CD4-positive, alpha-beta T cell (primary cell): ENCODE data around the gene MTHFS. TPM values are rescaled to one million over a fixed set of nuclear protein-coding genes. Genes with fewer than 3 reads are reported as not detected.

Source experiments
- ATAC-seq: fragments of 200-7000 bp; cut with Tn5 transposase; one replicate; pipeline ENCODE4 v1.10.0; 2022; ENCODE audit warnings: mild to moderate bottlenecking; ENCODE audit not compliant: poor library complexity
- CTCF ChIA-PET: fragments of 350-600 bp; sonication (Branson Sonifier 250); formaldehyde crosslinking; loops from one replicate; lab custom pipeline; 2021; ENCODE audit warnings: antibody characterized with exemption, inconsistent platforms; lab: Charles Lee
- POLR2A ChIA-PET: fragments of 350-600 bp; sonication (Branson Sonifier 250); formaldehyde crosslinking; loops from one replicate; lab custom pipeline; 2021; ENCODE audit warnings: antibody characterized with exemption, inconsistent platforms; lab: Charles Lee
- DNase-seq, 14 experiments: peaks; one replicate each; pipeline ENCODE4 v3.0.0-alpha.2; 2013 to 2020; ENCODE audit warnings: mixed read lengths in 2 of 14
- H3K27ac ChIP-seq, 2 donors: one replicate each; pipeline versions ENCODE4 v1.5.1 to v1.7.0; 2013; ENCODE audit warnings: low read length in 2 of 2, low read depth in 1 of 2, mild to moderate bottlenecking in 1 of 2
- H3K27me3 ChIP-seq, 2 experiments: 1 replicate in 1 of 2; 2 replicates in 1 of 2; pipeline versions ENCODE4 v1.6.1 to v1.7.0; 2013; ENCODE audit warnings: low read length in 2 of 2, control low read depth in 1 of 2, mild to moderate bottlenecking in 1 of 2, moderate library complexity in 1 of 2; ENCODE audit not compliant: insufficient read depth in 2 of 2, control insufficient read depth in 1 of 2
- H3K36me3 ChIP-seq: one replicate; pipeline ENCODE4 v1.6.1; 2013; ENCODE audit warnings: low read length, control low read depth; ENCODE audit not compliant: insufficient read depth
- H3K4me1 ChIP-seq: one replicate; pipeline ENCODE4 v1.6.1; 2013; ENCODE audit warnings: low read length, control low read depth; ENCODE audit not compliant: insufficient read depth
- H3K4me3 ChIP-seq: one replicate; pipeline ENCODE4 v1.5.1; 2013; ENCODE audit warnings: mild to moderate bottlenecking, low read length, moderate library complexity
- H3K9me3 ChIP-seq, 2 experiments: 1 replicate in 1 of 2; 2 replicates in 1 of 2; pipeline versions ENCODE4 v1.6.1 to v1.7.0; 2013; ENCODE audit warnings: low read length in 2 of 2, mild to moderate bottlenecking in 2 of 2, control low read depth in 1 of 2, moderate library complexity in 1 of 2; ENCODE audit not compliant: control insufficient read depth in 1 of 2, insufficient read depth in 1 of 2
- H3K27ac Mint-ChIP-seq: one replicate; pipeline ENCODE4 v1.8.0; 2020; ENCODE audit warnings: mixed read lengths
- H3K27me3 Mint-ChIP-seq: one replicate; pipeline ENCODE4 v1.8.0; 2021; ENCODE audit warnings: mixed read lengths
- H3K36me3 Mint-ChIP-seq: one replicate; pipeline ENCODE4 v1.8.0; 2021; ENCODE audit warnings: low read depth, mixed read lengths
- H3K4me1 Mint-ChIP-seq: one replicate; pipeline ENCODE4 v1.8.0; 2021; ENCODE audit warnings: low read depth, mixed read lengths
- H3K4me3 Mint-ChIP-seq: one replicate; pipeline ENCODE4 v1.8.0; 2020; ENCODE audit warnings: mild to moderate bottlenecking, mixed read lengths
- H3K9me3 Mint-ChIP-seq: one replicate; pipeline ENCODE4 v1.8.0; 2020; ENCODE audit warnings: mixed read lengths
- CTCF ChIP-seq: fragments of 200-600 bp; IDR thresholded peaks from one replicate; pipeline ENCODE4 v1.8.0; 2022; ENCODE audit warnings: antibody characterized with exemption, mild to moderate bottlenecking
- intact Hi-C, 2 experiments: fragments of 100-400 bp; cut with DNase I in 1 of 2; cut with micrococcal nuclease in 1 of 2; formaldehyde crosslinking; loops; one replicate each; pipeline versions ENCODE4 v1.15.1 to v1.9.0; 2023 to 2025; cut with DNase I, micrococcal nuclease
- total RNA-seq, 174 experiments: library from RNA in 2 of 174; stranded (reverse) in 2 of 174; gene quantifications; one replicate each; pipeline ENCODE4 v1.2.3 and lab custom pipeline; 2021 to 2026

MTHFS gene
- total RNA-seq, 2 experiments from 2014 or later = 9.1 to 9.8 TPM

GRCh38 chr15:79919749-79920511 lies 23.1 kb upstream of the MTHFS start:
- H3K27ac Mint-ChIP-seq = peak overlapping the region; percentile 36
- ChIA-PET CTCF (no interaction called here), POLR2A (no interaction called here)
- H3K4me3 Mint-ChIP-seq = peak overlapping the region; percentile 70
- peaks cover 25% of the 10 kb centered on the region for H3K9me3 Mint-ChIP-seq
- intact Hi-C loops = no loop called here
- Histone ChIP-seq H3K9me3 (peaks cover 42 to 71% of the 10 kb centered on the region in 2 experiments), H3K27me3 (no peaks in the 10 kb centered on the region), H3K4me3 (no peak overlapping the region), H3K36me3 (peaks cover 24% of the 10 kb centered on the region), H3K27ac (no peak overlapping the region), H3K4me1 (peaks cover 21% of the 10 kb centered on the region)
- H3K4me1 Mint-ChIP-seq = peaks cover 27% of the 10 kb centered on the region
- no peak for TF ChIP-seq CTCF
- H3K27me3 Mint-ChIP-seq = no peaks in the 10 kb centered on the region
- DNase-seq = no peak
- ATAC-seq = no peak
- peaks cover 91% of the 10 kb centered on the region for H3K36me3 Mint-ChIP-seq

- Mint-ChIP-seq H3K27ac (no peak overlapping the region), H3K9me3 (peaks cover 28% of the 10 kb centered on the region), H3K4me3 (no peak overlapping the region), H3K4me1 (peaks cover 27% of the 10 kb centered on the region), H3K27me3 (no peaks in the 10 kb centered on the region), H3K36me3 (peaks cover 99% of the 10 kb centered on the region)
- Histone ChIP-seq H3K27ac (no peak overlapping the region), H3K4me3 (no peak overlapping the region), H3K36me3 (peaks cover 24% of the 10 kb centered on the region), H3K27me3 (no peaks in the 10 kb centered on the region), H3K9me3 (peaks cover 42 to 78% of the 10 kb centered on the region in 2 experiments), H3K4me1 (peaks cover 17% of the 10 kb centered on the region)
- no peak for TF ChIP-seq CTCF
- ChIA-PET CTCF (no interaction called here), POLR2A (no interaction called here)
- intact Hi-C loops = no loop called here
- no peak for ATAC-seq
- DNase-seq = no peak
Measured at GRCh38 chr15:79919090-79919748, 22.4 kb upstream of the MTHFS start.

- H3K27me3 Mint-ChIP-seq = no peaks in the 10 kb centered on the region
- no peak for TF ChIP-seq CTCF
- no peaks in the 10 kb centered on the region for H3K27me3 ChIP-seq
- H3K9me3 Mint-ChIP-seq = peaks cover 26% of the 10 kb centered on the region
- H3K4me3 Mint-ChIP-seq = no peak overlapping the region
- POLR2A ChIA-PET = no interaction called here
- no peak overlapping the region for H3K27ac ChIP-seq
- no peak for ATAC-seq
- H3K36me3 ChIP-seq = peaks cover 24% of the 10 kb centered on the region
- peaks cover 97% of the 10 kb centered on the region for H3K36me3 Mint-ChIP-seq
- DNase-seq = no peak
- H3K9me3 ChIP-seq = peaks cover 42 to 87% of the 10 kb centered on the region in 2 experiments
- H3K27ac Mint-ChIP-seq = no peak overlapping the region
- no peak overlapping the region for H3K4me3 ChIP-seq
- peaks cover 13% of the 10 kb centered on the region for H3K4me1 ChIP-seq
- CTCF ChIA-PET = no interaction called here
- intact Hi-C loops = no loop called here
- H3K4me1 Mint-ChIP-seq = peaks cover 19% of the 10 kb centered on the region
Measured at GRCh38 chr15:79918278-79918677, 21.5 kb upstream of the MTHFS start.
